SH-SY5Y (cell line): Measurements from ENCODE around the gene RC3H1.

Source experiments
- GATA2 ChIP-seq: IDR thresholded peaks from 2 replicates; pipeline ENCODE4 v1.6.1; 2011; ENCODE audit warnings: mild to moderate bottlenecking, low read depth, low read length
- GATA3 ChIP-seq: IDR thresholded peaks from 2 replicates; pipeline ENCODE4 v1.6.1; 2011; ENCODE audit warnings: low read depth, mild to moderate bottlenecking, low read length, moderate library complexity

The RC3H1 gene

GRCh38 chr1:174032671-174033222 is 10.6 kb upstream of the RC3H1 start:
- TF ChIP-seq GATA3 = no peak
- TF ChIP-seq GATA2 = no peak

- no peak for TF ChIP-seq GATA2
- no peak for TF ChIP-seq GATA3
Measured at GRCh38 chr1:174031099-174031498, 8.9 kb upstream of the RC3H1 start.

- TF ChIP-seq GATA2 = no peak
- no peak for TF ChIP-seq GATA3
Measured at GRCh38 chr1:174028495-174028894, 6.3 kb upstream of the RC3H1 start.

- TF ChIP-seq GATA3 (no peak), GATA2 (no peak)
Measured at GRCh38 chr1:174023440-174023839, 1.3 kb upstream of the RC3H1 start.

GRCh38 chr1:174022976-174023277 is 770 bp upstream of the RC3H1 start:
- TF ChIP-seq GATA2 (no peak), GATA3 (no peak)

GRCh38 chr1:174021591-174022079 is 522 bp downstream of the RC3H1 start:
- no peak for TF ChIP-seq GATA3
- TF ChIP-seq GATA2 = no peak

GRCh38 chr1:174018565-174018964 is 3.6 kb downstream of the RC3H1 start:
- TF ChIP-seq GATA3 = no peak
- TF ChIP-seq GATA2 = no peak

- TF ChIP-seq GATA2 = no peak
- no peak for TF ChIP-seq GATA3
Measured at GRCh38 chr1:174017231-174017970, 4.8 kb downstream of the RC3H1 start.

GRCh38 chr1:174013864-174014418 is 8.2 kb downstream of the RC3H1 start:
- TF ChIP-seq GATA2 = no peak
- TF ChIP-seq GATA3 = no peak

GRCh38 chr1:174008979-174009378 is 13.2 kb downstream of the RC3H1 start:
- TF ChIP-seq GATA2 (no peak), GATA3 (no peak)

- TF ChIP-seq GATA3 = no peak
- TF ChIP-seq GATA2 = no peak
Measured at GRCh38 chr1:174008269-174008668, 13.9 kb downstream of the RC3H1 start.

- no peak for TF ChIP-seq GATA2
- no peak for TF ChIP-seq GATA3
Measured at GRCh38 chr1:174007851-174008250, 14.3 kb downstream of the RC3H1 start.

- TF ChIP-seq GATA3 = no peak
- no peak for TF ChIP-seq GATA2
Measured at GRCh38 chr1:174005032-174005431, 17.1 kb downstream of the RC3H1 start.

- TF ChIP-seq GATA3 (no peak), GATA2 (no peak)
Measured at GRCh38 chr1:174003867-174004266, 18.3 kb downstream of the RC3H1 start.

GRCh38 chr1:174001573-174001972 is 20.6 kb downstream of the RC3H1 start:
- TF ChIP-seq GATA3 (no peak), GATA2 (no peak)
